ENCODE results near the gene SETD1A. TPM values are rescaled to one million over a fixed set of nuclear protein-coding genes. Genes with fewer than 3 reads are reported as not detected.

Gene SETD1A
- total RNA-seq, 2 experiments from 2014 or later = 27.6 to 33.4 TPM

DNA sequence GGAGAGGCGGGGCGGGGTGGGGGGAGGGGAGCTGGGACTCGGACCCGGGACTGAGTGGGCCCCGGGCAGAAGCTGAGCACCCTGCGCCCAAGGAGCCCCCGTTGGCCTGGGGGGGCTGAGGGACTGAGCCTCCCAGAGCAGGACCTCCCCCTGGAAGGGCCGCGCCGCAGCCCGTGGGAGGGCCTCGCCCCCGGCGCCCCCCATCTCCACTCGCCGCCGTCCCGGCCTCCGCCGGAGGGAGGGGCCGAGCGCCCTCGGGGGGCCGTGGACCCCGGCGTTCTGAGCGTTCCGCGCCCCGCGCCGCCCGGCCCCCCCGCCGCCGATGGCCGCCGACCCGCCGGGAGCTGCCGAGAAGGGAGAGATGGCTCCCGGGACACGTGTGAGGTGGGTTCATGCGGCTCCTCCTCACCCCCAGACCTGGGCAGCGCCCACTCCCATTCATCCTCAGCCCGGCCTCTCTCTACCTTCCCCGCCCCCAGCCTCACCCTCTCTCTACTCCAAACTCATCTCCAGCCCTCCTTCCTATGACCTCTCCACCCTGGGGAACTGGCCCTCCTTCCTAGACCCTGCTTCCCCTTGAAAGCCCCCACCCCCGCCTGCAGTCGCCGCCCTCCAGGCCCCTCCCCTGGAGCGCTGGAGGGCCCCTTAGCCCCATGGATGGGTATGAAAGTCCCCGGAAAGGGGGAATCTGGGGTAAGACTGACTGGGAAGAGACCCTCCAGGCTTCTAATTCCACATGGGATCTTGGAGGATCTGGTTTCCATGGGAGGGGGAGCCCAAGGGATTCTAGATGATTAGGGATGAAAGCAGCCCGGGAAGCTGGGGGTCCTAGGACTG lies 33.3 kb upstream of the SETD1A start:
- Mint-ChIP-seq H3K9me3 (no peaks in the 10 kb centered on the region), H3K27me3 (no peaks in the 10 kb centered on the region), H3K36me3 (no peaks in the 10 kb centered on the region), H3K4me3 (peak overlapping the region; percentile 79), H3K4me1 (peaks cover 26% of the 10 kb centered on the region), H3K27ac (no peak overlapping the region)
- no peak for ATAC-seq (ENCODE audit: low read depth)
- POLR2A ChIA-PET = interaction anchor here (0.9 kb wide), 1 partner anchor 22 kb away, joined by 3 read pairs; no protein-coding TSS in a partner anchor
- peak; percentile 52 for DNase-seq

DNA sequence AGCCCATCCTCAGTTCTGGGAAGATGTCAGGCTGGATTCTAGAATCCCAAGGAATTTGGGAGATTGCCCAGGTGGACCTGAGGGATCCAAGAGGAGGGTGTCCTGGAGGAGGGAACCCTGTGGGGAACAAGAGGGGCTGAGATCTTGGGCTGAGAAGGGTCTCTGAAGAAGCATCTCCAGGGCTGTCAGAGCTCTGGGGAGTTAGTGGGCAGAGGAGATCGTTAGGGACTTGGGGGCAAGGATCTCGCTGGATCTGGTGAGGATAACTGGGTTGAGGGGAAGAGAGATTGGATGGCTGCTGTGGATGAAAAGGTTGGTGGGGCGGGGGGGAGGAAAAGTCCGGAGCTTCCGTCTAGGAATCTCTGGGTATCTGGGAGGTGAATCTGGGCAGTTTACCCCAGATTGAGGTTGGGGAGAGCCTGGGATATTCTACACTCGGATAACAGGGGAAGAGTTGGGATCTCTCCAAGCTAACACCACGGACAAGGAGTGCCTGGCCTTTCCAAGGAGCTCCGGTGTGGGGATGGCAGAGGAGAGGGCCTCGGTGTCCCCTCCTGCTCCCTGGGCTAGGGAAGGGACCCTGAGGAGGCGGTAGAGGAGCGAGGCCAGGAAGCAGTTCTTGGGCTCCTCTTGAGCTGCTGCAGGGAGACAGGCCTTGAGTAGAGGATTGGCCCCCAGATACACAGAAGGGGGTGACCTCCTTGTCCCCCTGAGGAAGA lies 32.5 kb upstream of the SETD1A start:
- ATAC-seq (ENCODE audit: low read depth) (no peak), DNase-seq (no peak)
- no peaks in the 10 kb centered on the region for H3K9me3 Mint-ChIP-seq
- no peaks in the 10 kb centered on the region for H3K36me3 Mint-ChIP-seq
- H3K4me3 Mint-ChIP-seq = peak overlapping the region; percentile 79
- POLR2A ChIA-PET = interaction anchor here (0.5 kb wide), 1 partner anchor 230 kb away, joined by 3 read pairs; no protein-coding TSS in a partner anchor
- peaks cover 26% of the 10 kb centered on the region for H3K4me1 Mint-ChIP-seq
- H3K27ac Mint-ChIP-seq = no peak overlapping the region
- H3K27me3 Mint-ChIP-seq = no peaks in the 10 kb centered on the region

DNA sequence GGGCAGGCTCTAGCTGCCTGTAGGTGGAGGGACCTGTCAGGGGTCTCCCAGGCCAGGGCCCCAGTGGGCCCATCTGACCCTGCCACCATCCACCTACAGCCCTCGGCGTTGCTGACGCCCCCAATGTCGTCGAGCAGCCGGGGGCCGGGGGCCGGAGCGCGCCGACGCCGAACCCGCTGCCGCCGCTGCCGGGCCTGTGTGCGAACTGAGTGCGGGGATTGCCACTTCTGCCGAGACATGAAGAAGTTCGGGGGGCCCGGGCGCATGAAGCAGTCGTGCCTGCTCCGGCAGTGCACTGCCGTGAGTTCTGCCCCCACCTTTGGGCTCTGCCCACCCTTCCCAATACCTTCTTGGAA lies 31.9 kb upstream of the SETD1A start:
- H3K4me1 Mint-ChIP-seq = peaks cover 26% of the 10 kb centered on the region
- POLR2A ChIA-PET = interaction anchor here (1.0 kb wide), 1 partner anchor 10 kb away, joined by 3 read pairs; no protein-coding TSS in a partner anchor
- no peak overlapping the region for H3K4me3 Mint-ChIP-seq
- ATAC-seq (ENCODE audit: low read depth) (no peak), DNase-seq (no peak)
- no peak overlapping the region for H3K27ac Mint-ChIP-seq
- H3K9me3 Mint-ChIP-seq = no peaks in the 10 kb centered on the region
- no peaks in the 10 kb centered on the region for H3K27me3 Mint-ChIP-seq
- H3K36me3 Mint-ChIP-seq = no peaks in the 10 kb centered on the region

- ATAC-seq (ENCODE audit: low read depth) (no peak), DNase-seq (no peak)
- Mint-ChIP-seq H3K27ac (peak overlapping the region; percentile 32), H3K4me1 (peaks cover 24% of the 10 kb centered on the region), H3K27me3 (no peaks in the 10 kb centered on the region), H3K4me3 (peak overlapping the region; percentile 50), H3K9me3 (no peaks in the 10 kb centered on the region), H3K36me3 (no peaks in the 10 kb centered on the region)
- POLR2A ChIA-PET = interaction anchor here (1.0 to 1.3 kb wide), 2 partner anchors 10 to 254 kb away, joined by 3 to 4 read pairs; partner anchors contain the start of gene FUS
Measured at GRCh38 chr16:30925995-30926811, 31.4 kb upstream of the SETD1A start.

GRCh38 chr16:30926937-30927788 lies 30.4 kb upstream of the SETD1A start:
- H3K27me3 Mint-ChIP-seq = no peaks in the 10 kb centered on the region
- no peaks in the 10 kb centered on the region for H3K36me3 Mint-ChIP-seq
- no peak overlapping the region for H3K27ac Mint-ChIP-seq
- H3K4me3 Mint-ChIP-seq = no peak overlapping the region
- peaks cover 16% of the 10 kb centered on the region for H3K4me1 Mint-ChIP-seq
- POLR2A ChIA-PET = interaction anchor here (0.5 to 1.3 kb wide), 3 partner anchors 25 to 253 kb away, joined by 3 to 4 read pairs (median 3); partner anchors contain the start of gene FUS
- DNase-seq = no peak
- no peak for ATAC-seq (ENCODE audit: low read depth)
- H3K9me3 Mint-ChIP-seq = no peaks in the 10 kb centered on the region

DNA sequence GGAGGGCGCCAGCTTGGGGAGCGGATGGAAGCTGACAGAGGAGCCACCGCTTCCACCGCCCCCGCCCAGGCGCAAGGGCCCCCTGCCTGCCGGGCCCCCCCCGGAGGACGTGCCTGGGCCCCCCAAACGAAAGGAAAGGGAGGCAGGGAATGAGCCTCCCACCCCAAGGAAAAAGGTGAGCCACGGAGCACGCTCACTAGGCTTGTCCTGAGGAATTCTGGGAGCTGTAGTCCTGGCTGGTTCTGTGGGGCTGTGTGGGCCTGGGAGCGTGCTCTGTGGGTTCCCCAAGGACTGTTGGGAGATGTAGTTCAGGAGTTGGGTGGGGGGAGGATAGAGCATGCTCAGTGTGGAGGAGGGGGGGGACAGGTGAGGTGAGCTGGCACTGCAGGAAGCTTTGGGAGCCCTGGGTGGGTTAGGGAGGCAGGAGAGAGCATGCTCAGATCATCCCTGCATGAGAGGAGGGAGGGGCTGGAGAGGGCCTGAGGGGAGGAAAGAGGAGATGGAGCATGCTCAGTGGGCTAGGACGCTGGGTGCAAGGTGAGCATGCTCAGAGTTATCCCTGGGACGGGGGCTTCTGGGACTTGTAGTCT lies 29.7 kb upstream of the SETD1A start:
- Mint-ChIP-seq H3K27me3 (no peaks in the 10 kb centered on the region), H3K4me1 (peaks cover 14% of the 10 kb centered on the region), H3K36me3 (peaks cover 2% of the 10 kb centered on the region), H3K9me3 (no peaks in the 10 kb centered on the region), H3K27ac (no peak overlapping the region), H3K4me3 (no peak overlapping the region)
- POLR2A ChIA-PET = interaction anchor here (0.5 to 0.8 kb wide), 2 partner anchors 25 to 120 kb away, joined by 3 read pairs; no protein-coding TSS in a partner anchor
- no peak for DNase-seq
- no peak for ATAC-seq (ENCODE audit: low read depth)

- DNase-seq = no peak
- H3K4me3 Mint-ChIP-seq = no peak overlapping the region
- H3K4me1 Mint-ChIP-seq = peaks cover 14% of the 10 kb centered on the region
- peaks cover 2% of the 10 kb centered on the region for H3K36me3 Mint-ChIP-seq
- no peak overlapping the region for H3K27ac Mint-ChIP-seq
- ATAC-seq (ENCODE audit: low read depth) = no peak
- H3K9me3 Mint-ChIP-seq = no peaks in the 10 kb centered on the region
- H3K27me3 Mint-ChIP-seq = no peaks in the 10 kb centered on the region
- POLR2A ChIA-PET = interaction anchor here (0.8 kb wide), 1 partner anchor 26 kb away, joined by 3 read pairs; no protein-coding TSS in a partner anchor
Measured at GRCh38 chr16:30928390-30928789, 29.2 kb upstream of the SETD1A start.

GRCh38 chr16:30929167-30929566 lies 28.4 kb upstream of the SETD1A start:
- H3K4me1 Mint-ChIP-seq = peaks cover 14% of the 10 kb centered on the region
- ATAC-seq (ENCODE audit: low read depth) (no peak), DNase-seq (no peak)
- POLR2A ChIA-PET = no interaction called here
- peaks cover 2% of the 10 kb centered on the region for H3K36me3 Mint-ChIP-seq
- no peaks in the 10 kb centered on the region for H3K27me3 Mint-ChIP-seq
- no peak overlapping the region for H3K27ac Mint-ChIP-seq
- H3K4me3 Mint-ChIP-seq = no peak overlapping the region
- no peaks in the 10 kb centered on the region for H3K9me3 Mint-ChIP-seq

- Mint-ChIP-seq H3K4me1 (peaks cover 19% of the 10 kb centered on the region), H3K36me3 (peaks cover 4% of the 10 kb centered on the region), H3K27me3 (no peaks in the 10 kb centered on the region), H3K27ac (no peak overlapping the region), H3K9me3 (no peaks in the 10 kb centered on the region), H3K4me3 (no peak overlapping the region)
- POLR2A ChIA-PET = no interaction called here
- ATAC-seq (ENCODE audit: low read depth) (no peak), DNase-seq (no peak)
Measured at GRCh38 chr16:30930160-30930571, 27.4 kb upstream of the SETD1A start.

DNA sequence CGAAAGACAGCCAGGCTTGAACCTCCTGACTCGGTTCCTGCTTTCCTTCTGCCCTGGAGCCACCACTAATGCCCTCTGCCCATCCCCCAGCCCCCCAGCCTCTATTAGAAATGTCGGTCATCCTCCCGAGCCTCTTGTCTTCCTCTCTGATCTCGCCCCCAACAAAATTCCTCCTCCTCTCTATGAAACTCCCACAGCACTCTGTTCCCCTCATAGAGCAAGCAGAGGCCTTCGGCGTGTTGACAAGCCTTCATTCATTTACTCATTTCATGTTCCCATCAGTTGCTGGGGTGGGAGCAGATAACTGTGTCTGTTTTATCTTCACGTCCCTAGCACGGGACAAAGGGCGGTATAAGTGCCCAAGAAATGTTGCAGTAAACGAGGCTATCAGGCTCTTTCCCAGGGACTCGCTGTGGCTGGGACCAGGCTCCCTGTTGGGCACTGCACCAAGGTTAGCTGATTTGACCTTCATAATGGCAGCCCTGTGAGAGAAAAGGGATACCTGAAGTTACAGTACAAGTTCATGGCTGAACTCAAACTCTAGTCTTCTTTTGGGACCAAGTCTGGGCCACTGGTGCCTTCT lies 26.4 kb upstream of the SETD1A start:
- ATAC-seq (ENCODE audit: low read depth) (no peak), DNase-seq (no peak)
- POLR2A ChIA-PET = no interaction called here
- Mint-ChIP-seq H3K27ac (no peak overlapping the region), H3K4me3 (no peak overlapping the region), H3K36me3 (peaks cover 4% of the 10 kb centered on the region), H3K9me3 (no peaks in the 10 kb centered on the region), H3K4me1 (peaks cover 19% of the 10 kb centered on the region), H3K27me3 (no peaks in the 10 kb centered on the region)

DNA sequence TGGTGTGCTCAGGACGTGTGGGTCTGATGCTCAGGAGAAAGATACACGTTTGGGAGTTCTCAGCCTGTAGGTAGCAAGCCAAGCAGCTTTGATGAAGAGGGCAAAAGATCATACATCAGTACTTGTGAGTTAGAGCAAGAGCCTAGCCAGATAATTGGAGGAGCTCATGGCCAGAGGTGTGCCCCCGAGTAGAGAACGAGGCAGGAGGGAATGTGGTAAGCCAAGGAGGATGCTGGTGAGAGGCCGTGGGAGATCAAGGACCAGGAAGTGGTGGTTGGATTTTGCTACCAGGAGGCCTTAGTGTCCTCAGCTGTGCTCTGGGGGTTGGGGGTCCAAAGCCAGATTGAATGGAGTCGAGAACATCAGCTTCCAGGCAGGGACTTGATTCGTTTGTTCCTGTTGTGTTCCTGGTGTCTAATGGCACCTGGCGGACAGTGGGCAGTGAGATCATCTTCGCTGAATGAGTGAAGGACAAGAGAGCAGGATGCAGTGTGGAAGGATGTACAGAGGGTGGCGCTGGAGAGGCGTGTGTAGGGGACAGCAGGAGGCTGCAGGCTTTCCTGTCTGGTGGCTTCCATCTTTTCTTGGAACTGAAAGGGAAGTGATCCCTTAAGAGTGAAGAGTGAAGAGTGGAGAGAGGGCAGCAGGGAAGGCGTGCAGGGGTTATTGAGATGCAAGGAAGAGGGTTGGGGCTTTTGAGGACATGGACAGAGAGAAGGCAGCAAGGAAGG lies 22.6 kb upstream of the SETD1A start:
- H3K27me3 Mint-ChIP-seq = no peaks in the 10 kb centered on the region
- peak overlapping the region; percentile 4 for H3K4me3 Mint-ChIP-seq
- H3K27ac Mint-ChIP-seq = peak overlapping the region; percentile 13
- DNase-seq (peak; percentile 56), ATAC-seq (ENCODE audit: low read depth) (peak; percentile 68)
- H3K36me3 Mint-ChIP-seq = peaks cover 10% of the 10 kb centered on the region
- H3K4me1 Mint-ChIP-seq = peaks cover 20% of the 10 kb centered on the region
- no peaks in the 10 kb centered on the region for H3K9me3 Mint-ChIP-seq
- POLR2A ChIA-PET = interaction anchor here (1.1 to 2.0 kb wide), 4 partner anchors 15 to 187 kb away, joined by 3 to 7 read pairs (median 6); partner anchors contain the start of gene PHKG2
